Stomach (tissue), 4 donors: ENCODE results near the gene ZNRF2.

ENCODE experiments used
- EP300 ChIP-seq: sonication (generic); formaldehyde crosslinking; IDR thresholded peaks from one replicate; pipeline ENCODE4 v1.6.1; 2017; ENCODE audit warnings: antibody characterized with exemption
- TF ChIP-seq, protein P1 (sequence below), 7 experiments: fragments of 450-650 bp in 4 of 7; fragments of 200-600 bp in 3 of 7; sonication (generic) in 3 of 7; IDR thresholded peaks; one replicate each; pipeline ENCODE4 v1.5.1; 2016 to 2019; ENCODE audit warnings: antibody characterized with exemption in 7 of 7, control low read depth in 2 of 7, mild to moderate bottlenecking in 1 of 7

DNA sequence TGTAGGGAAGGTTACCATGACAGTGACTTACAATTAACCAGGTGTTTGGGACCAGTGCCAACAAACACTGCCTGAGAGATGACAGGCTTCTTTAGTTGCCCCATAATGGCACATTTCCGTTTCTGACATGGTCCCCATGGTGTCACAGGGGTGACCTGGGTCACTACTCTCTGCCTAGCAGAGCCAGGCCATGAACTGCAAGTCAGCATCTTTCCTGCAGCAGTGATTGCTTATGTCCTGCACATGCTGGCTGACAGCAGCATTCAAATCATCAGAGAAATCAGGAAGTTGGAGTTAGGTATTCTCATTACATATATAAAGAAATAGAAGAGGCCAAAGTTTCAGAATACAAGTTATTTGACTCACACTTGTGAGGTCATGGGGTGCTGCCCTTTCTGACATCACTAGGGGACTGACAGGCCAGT, 47.1 kb upstream of the ZNRF2 start:
- TF ChIP-seq, protein P1, sequence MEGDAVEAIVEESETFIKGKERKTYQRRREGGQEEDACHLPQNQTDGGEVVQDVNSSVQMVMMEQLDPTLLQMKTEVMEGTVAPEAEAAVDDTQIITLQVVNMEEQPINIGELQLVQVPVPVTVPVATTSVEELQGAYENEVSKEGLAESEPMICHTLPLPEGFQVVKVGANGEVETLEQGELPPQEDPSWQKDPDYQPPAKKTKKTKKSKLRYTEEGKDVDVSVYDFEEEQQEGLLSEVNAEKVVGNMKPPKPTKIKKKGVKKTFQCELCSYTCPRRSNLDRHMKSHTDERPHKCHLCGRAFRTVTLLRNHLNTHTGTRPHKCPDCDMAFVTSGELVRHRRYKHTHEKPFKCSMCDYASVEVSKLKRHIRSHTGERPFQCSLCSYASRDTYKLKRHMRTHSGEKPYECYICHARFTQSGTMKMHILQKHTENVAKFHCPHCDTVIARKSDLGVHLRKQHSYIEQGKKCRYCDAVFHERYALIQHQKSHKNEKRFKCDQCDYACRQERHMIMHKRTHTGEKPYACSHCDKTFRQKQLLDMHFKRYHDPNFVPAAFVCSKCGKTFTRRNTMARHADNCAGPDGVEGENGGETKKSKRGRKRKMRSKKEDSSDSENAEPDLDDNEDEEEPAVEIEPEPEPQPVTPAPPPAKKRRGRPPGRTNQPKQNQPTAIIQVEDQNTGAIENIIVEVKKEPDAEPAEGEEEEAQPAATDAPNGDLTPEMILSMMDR (IDR thresholded peaks at IDR 0.05) = no peak
- no peak for TF ChIP-seq EP300
